LNCaP clone FGC (cell line): ENCODE measurements around the gene SMAD7.

ENCODE experiments used
- DNase-seq: peaks from one replicate; pipeline ENCODE4 v3.0.0-alpha.2; 2011; ENCODE audit warnings: low read depth
- H3K4me3 ChIP-seq: 2 replicates; pipeline ENCODE4 v1.5.1; 2011; ENCODE audit warnings: mild to moderate bottlenecking, low read depth, low read length, control low read depth
- TF ChIP-seq, protein P1 (sequence below): IDR thresholded peaks from 2 replicates; pipeline ENCODE4 v1.5.1; 2012; ENCODE audit warnings: mild to moderate bottlenecking; ENCODE audit not compliant: control insufficient read depth, insufficient read depth; ENCODE audit errors: extremely low read depth

SMAD7 gene

DNA sequence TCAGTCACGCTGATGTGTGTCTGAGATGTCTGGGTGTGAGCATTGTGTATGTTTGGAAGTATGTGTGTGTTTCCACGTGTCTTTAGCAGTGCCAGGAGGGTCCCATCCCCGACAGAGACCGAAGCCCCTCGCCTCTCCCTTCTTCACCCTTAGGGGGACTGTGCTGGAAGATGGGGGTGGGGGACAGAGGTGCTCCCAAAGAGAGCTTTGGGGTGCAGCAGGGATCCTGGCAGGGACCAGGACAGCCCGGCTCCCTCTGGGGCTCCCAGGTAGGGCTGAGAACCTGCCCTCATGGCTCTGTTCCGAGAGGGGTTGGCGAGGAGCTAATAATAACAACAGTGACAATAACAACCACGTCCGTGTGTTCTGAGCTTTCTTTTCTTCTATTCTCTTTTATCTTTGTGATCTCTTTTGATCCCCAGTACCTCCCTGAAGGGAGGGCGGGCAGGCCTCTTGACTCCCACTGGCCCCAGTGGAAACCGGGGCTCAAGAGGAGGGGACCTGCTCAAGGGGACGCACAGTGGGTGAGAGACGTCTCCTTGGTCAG is 57.6 kb downstream of the SMAD7 start:
- no peak for DNase-seq
- no peak overlapping the region for H3K4me3 ChIP-seq
- TF ChIP-seq, protein P1, sequence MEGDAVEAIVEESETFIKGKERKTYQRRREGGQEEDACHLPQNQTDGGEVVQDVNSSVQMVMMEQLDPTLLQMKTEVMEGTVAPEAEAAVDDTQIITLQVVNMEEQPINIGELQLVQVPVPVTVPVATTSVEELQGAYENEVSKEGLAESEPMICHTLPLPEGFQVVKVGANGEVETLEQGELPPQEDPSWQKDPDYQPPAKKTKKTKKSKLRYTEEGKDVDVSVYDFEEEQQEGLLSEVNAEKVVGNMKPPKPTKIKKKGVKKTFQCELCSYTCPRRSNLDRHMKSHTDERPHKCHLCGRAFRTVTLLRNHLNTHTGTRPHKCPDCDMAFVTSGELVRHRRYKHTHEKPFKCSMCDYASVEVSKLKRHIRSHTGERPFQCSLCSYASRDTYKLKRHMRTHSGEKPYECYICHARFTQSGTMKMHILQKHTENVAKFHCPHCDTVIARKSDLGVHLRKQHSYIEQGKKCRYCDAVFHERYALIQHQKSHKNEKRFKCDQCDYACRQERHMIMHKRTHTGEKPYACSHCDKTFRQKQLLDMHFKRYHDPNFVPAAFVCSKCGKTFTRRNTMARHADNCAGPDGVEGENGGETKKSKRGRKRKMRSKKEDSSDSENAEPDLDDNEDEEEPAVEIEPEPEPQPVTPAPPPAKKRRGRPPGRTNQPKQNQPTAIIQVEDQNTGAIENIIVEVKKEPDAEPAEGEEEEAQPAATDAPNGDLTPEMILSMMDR = no peak

- H3K4me3 ChIP-seq = no peak overlapping the region
- no peak for DNase-seq
- TF ChIP-seq, protein P1 = no peak
Measured at GRCh38 chr18:48892146-48892855, 58.5 kb downstream of the SMAD7 start.

GRCh38 chr18:48891721-48892120 is 59.0 kb downstream of the SMAD7 start:
- no peak overlapping the region for H3K4me3 ChIP-seq
- DNase-seq = no peak
- TF ChIP-seq, protein P1 = no peak

- no peak for DNase-seq
- TF ChIP-seq, protein P1 = no peak
- no peak overlapping the region for H3K4me3 ChIP-seq
Measured at GRCh38 chr18:48889981-48890762, 60.6 kb downstream of the SMAD7 start.

GRCh38 chr18:48889115-48889941 is 61.4 kb downstream of the SMAD7 start:
- DNase-seq = no peak
- TF ChIP-seq, protein P1 = no peak
- no peak overlapping the region for H3K4me3 ChIP-seq

GRCh38 chr18:48888773-48889080 is 62.0 kb downstream of the SMAD7 start:
- TF ChIP-seq, protein P1 = no peak

More at GRCh38 chr18:48888773-48889080, 62.0 kb downstream of the SMAD7 start:
- DNase-seq = no peak
- H3K4me3 ChIP-seq = no peak overlapping the region
